ENCODE results near the gene CTSS.

DNA sequence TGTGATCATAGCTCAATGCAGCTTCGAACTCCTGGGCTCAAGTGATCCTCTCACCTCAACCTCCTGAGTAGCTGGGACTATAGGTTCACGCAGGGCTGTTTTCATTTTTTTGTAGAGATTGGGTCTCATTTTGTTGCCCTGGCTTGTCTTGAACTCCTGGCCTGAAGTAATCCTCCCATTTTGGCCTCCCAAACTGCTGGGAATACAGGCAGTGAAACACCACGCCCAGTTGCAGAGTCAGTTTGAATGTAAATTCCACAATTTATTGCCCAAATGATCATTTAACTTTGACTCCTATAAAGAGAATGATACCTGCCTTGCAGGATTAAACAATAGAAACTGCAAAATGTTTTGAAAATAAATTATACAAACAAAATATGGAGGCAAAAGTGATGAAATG is 79.3 kb downstream of the CTSS start:
- TF ChIP-seq POLR2A (IDR thresholded peaks at IDR 0.05; ENCODE audit: borderline replicate concordance, extremely low read depth, insufficient read depth, insufficient read length) (no peak), RAD21 (IDR thresholded peaks at IDR 0.05; ENCODE audit: low read depth) (no peak)
- TF ChIP-seq, protein P1, sequence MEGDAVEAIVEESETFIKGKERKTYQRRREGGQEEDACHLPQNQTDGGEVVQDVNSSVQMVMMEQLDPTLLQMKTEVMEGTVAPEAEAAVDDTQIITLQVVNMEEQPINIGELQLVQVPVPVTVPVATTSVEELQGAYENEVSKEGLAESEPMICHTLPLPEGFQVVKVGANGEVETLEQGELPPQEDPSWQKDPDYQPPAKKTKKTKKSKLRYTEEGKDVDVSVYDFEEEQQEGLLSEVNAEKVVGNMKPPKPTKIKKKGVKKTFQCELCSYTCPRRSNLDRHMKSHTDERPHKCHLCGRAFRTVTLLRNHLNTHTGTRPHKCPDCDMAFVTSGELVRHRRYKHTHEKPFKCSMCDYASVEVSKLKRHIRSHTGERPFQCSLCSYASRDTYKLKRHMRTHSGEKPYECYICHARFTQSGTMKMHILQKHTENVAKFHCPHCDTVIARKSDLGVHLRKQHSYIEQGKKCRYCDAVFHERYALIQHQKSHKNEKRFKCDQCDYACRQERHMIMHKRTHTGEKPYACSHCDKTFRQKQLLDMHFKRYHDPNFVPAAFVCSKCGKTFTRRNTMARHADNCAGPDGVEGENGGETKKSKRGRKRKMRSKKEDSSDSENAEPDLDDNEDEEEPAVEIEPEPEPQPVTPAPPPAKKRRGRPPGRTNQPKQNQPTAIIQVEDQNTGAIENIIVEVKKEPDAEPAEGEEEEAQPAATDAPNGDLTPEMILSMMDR (IDR thresholded peaks at IDR 0.05 in 2 of 3, conservative IDR thresholded peaks at IDR 0.05 in 1 of 3; ENCODE audit: borderline replicate concordance in 1 of 3, insufficient read depth in 1 of 3, low read depth in 2 of 3, low read length in 2 of 3) = no peak
- TF ChIP-seq, protein P2, sequence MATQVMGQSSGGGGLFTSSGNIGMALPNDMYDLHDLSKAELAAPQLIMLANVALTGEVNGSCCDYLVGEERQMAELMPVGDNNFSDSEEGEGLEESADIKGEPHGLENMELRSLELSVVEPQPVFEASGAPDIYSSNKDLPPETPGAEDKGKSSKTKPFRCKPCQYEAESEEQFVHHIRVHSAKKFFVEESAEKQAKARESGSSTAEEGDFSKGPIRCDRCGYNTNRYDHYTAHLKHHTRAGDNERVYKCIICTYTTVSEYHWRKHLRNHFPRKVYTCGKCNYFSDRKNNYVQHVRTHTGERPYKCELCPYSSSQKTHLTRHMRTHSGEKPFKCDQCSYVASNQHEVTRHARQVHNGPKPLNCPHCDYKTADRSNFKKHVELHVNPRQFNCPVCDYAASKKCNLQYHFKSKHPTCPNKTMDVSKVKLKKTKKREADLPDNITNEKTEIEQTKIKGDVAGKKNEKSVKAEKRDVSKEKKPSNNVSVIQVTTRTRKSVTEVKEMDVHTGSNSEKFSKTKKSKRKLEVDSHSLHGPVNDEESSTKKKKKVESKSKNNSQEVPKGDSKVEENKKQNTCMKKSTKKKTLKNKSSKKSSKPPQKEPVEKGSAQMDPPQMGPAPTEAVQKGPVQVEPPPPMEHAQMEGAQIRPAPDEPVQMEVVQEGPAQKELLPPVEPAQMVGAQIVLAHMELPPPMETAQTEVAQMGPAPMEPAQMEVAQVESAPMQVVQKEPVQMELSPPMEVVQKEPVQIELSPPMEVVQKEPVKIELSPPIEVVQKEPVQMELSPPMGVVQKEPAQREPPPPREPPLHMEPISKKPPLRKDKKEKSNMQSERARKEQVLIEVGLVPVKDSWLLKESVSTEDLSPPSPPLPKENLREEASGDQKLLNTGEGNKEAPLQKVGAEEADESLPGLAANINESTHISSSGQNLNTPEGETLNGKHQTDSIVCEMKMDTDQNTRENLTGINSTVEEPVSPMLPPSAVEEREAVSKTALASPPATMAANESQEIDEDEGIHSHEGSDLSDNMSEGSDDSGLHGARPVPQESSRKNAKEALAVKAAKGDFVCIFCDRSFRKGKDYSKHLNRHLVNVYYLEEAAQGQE (IDR thresholded peaks at IDR 0.05; ENCODE audit: low read depth) = no peak
- TF ChIP-seq, protein P3, sequence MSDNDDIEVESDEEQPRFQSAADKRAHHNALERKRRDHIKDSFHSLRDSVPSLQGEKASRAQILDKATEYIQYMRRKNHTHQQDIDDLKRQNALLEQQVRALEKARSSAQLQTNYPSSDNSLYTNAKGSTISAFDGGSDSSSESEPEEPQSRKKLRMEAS (IDR thresholded peaks at IDR 0.05) = no peak
